Measurements from ENCODE around the gene STAT5B.
"Not testable (repeated sequence)": the region's sequence is repeated elsewhere in the genome, so short reads cannot be mapped to it uniquely, and the experiment has no call there.

Gene STAT5B

GRCh38 chr17:42212382-42212781, 63.8 kb downstream of the STAT5B start:
- Histone ChIP-seq H3K27ac (ENCODE audit: low read length) (no peak overlapping the region), H3K27me3 (ENCODE audit: control insufficient read depth, insufficient read depth, low read length) (no peaks in the 10 kb centered on the region), H3K9me3 (ENCODE audit: control insufficient read depth, low read depth, low read length) (no peaks in the 10 kb centered on the region), H3K9ac (ENCODE audit: low read length) (no peak overlapping the region), H3K36me3 (ENCODE audit: control insufficient read depth, low read depth, low read length) (peaks cover 56% of the 10 kb centered on the region), H3K4me3 (ENCODE audit: low read length) (no peak overlapping the region), H3K4me1 (ENCODE audit: control insufficient read depth, low read depth, low read length) (no peaks in the 10 kb centered on the region)

GRCh38 chr17:42211921-42212341, 64.3 kb downstream of the STAT5B start:
- peaks cover 56% of the 10 kb centered on the region for H3K36me3 ChIP-seq (ENCODE audit: control insufficient read depth, low read depth, low read length)
- H3K27ac ChIP-seq (ENCODE audit: low read length); H3K9me3 ChIP-seq (ENCODE audit: control insufficient read depth, low read depth, low read length); H3K27me3 ChIP-seq (ENCODE audit: control insufficient read depth, insufficient read depth, low read length); H3K4me1 ChIP-seq (ENCODE audit: control insufficient read depth, low read depth, low read length); H3K4me3 ChIP-seq (ENCODE audit: low read length); H3K9ac ChIP-seq (ENCODE audit: low read length): not testable (repeated sequence)

- H3K36me3 ChIP-seq (ENCODE audit: control insufficient read depth, low read depth, low read length), result peaks cover 42% of the 10 kb centered on the region
These were observed 66.1 kb downstream of the STAT5B start for GRCh38 chr17:42210046-42210445.

GRCh38 chr17:42206153-42206612, 70.0 kb downstream of the STAT5B start:
- H3K27me3 ChIP-seq (ENCODE audit: control insufficient read depth, insufficient read depth, low read length); H3K27ac ChIP-seq (ENCODE audit: low read length); H3K9me3 ChIP-seq (ENCODE audit: control insufficient read depth, low read depth, low read length); H3K4me3 ChIP-seq (ENCODE audit: low read length); H3K9ac ChIP-seq (ENCODE audit: low read length); H3K4me1 ChIP-seq (ENCODE audit: control insufficient read depth, low read depth, low read length): not testable (repeated sequence)
- peaks cover 40% of the 10 kb centered on the region for H3K36me3 ChIP-seq (ENCODE audit: control insufficient read depth, low read depth, low read length)

More at GRCh38 chr17:42210046-42210445, 66.1 kb downstream of the STAT5B start:
- H3K9ac ChIP-seq (ENCODE audit: low read length), result no peak overlapping the region
- H3K4me3 ChIP-seq (ENCODE audit: low read length), result no peak overlapping the region
- no peaks in the 10 kb centered on the region for H3K4me1 ChIP-seq (ENCODE audit: control insufficient read depth, low read depth, low read length)
- no peak overlapping the region for H3K27ac ChIP-seq (ENCODE audit: low read length)
- H3K27me3 ChIP-seq (ENCODE audit: control insufficient read depth, insufficient read depth, low read length), result no peaks in the 10 kb centered on the region
- H3K9me3 ChIP-seq (ENCODE audit: control insufficient read depth, low read depth, low read length), result no peaks in the 10 kb centered on the region

- Histone ChIP-seq H3K27me3 (ENCODE audit: control insufficient read depth, insufficient read depth, low read length) (no peaks in the 10 kb centered on the region), H3K4me1 (ENCODE audit: control insufficient read depth, low read depth, low read length) (no peaks in the 10 kb centered on the region), H3K27ac (ENCODE audit: low read length) (no peak overlapping the region), H3K9ac (ENCODE audit: low read length) (no peak overlapping the region), H3K9me3 (ENCODE audit: control insufficient read depth, low read depth, low read length) (no peaks in the 10 kb centered on the region), H3K36me3 (ENCODE audit: control insufficient read depth, low read depth, low read length) (peaks cover 24% of the 10 kb centered on the region), H3K4me3 (ENCODE audit: low read length) (no peak overlapping the region)
These were observed 72.8 kb downstream of the STAT5B start for GRCh38 chr17:42203354-42203753.

GRCh38 chr17:42202696-42203095, 73.5 kb downstream of the STAT5B start:
- no peaks in the 10 kb centered on the region for H3K27me3 ChIP-seq (ENCODE audit: control insufficient read depth, insufficient read depth, low read length)
- no peak overlapping the region for H3K9ac ChIP-seq (ENCODE audit: low read length)
- no peak overlapping the region for H3K27ac ChIP-seq (ENCODE audit: low read length)
- peaks cover 24% of the 10 kb centered on the region for H3K36me3 ChIP-seq (ENCODE audit: control insufficient read depth, low read depth, low read length)
- no peaks in the 10 kb centered on the region for H3K9me3 ChIP-seq (ENCODE audit: control insufficient read depth, low read depth, low read length)
- H3K4me1 ChIP-seq (ENCODE audit: control insufficient read depth, low read depth, low read length), result no peaks in the 10 kb centered on the region
- no peak overlapping the region for H3K4me3 ChIP-seq (ENCODE audit: low read length)

- Histone ChIP-seq H3K4me1 (ENCODE audit: control insufficient read depth, low read depth, low read length) (no peaks in the 10 kb centered on the region), H3K9ac (ENCODE audit: low read length) (no peak overlapping the region), H3K36me3 (ENCODE audit: control insufficient read depth, low read depth, low read length) (peaks cover 19% of the 10 kb centered on the region), H3K4me3 (ENCODE audit: low read length) (no peak overlapping the region), H3K27me3 (ENCODE audit: control insufficient read depth, insufficient read depth, low read length) (no peaks in the 10 kb centered on the region), H3K27ac (ENCODE audit: low read length) (no peak overlapping the region), H3K9me3 (ENCODE audit: control insufficient read depth, low read depth, low read length) (no peaks in the 10 kb centered on the region)
These were observed 74.0 kb downstream of the STAT5B start for GRCh38 chr17:42202159-42202558.

GRCh38 chr17:42201458-42201772, 74.8 kb downstream of the STAT5B start:
- no peak overlapping the region for H3K27ac ChIP-seq (ENCODE audit: low read length)
- no peaks in the 10 kb centered on the region for H3K9me3 ChIP-seq (ENCODE audit: control insufficient read depth, low read depth, low read length)
- H3K4me1 ChIP-seq (ENCODE audit: control insufficient read depth, low read depth, low read length), result no peaks in the 10 kb centered on the region
- H3K27me3 ChIP-seq (ENCODE audit: control insufficient read depth, insufficient read depth, low read length), result no peaks in the 10 kb centered on the region
- H3K36me3 ChIP-seq (ENCODE audit: control insufficient read depth, low read depth, low read length), result peaks cover 16% of the 10 kb centered on the region
- no peak overlapping the region for H3K4me3 ChIP-seq (ENCODE audit: low read length)
- no peak overlapping the region for H3K9ac ChIP-seq (ENCODE audit: low read length)

GRCh38 chr17:42200706-42201457, 75.3 kb downstream of the STAT5B start:
- no peaks in the 10 kb centered on the region for H3K27me3 ChIP-seq (ENCODE audit: control insufficient read depth, insufficient read depth, low read length)
- H3K4me3 ChIP-seq (ENCODE audit: low read length), result no peak overlapping the region
- peaks cover 16% of the 10 kb centered on the region for H3K36me3 ChIP-seq (ENCODE audit: control insufficient read depth, low read depth, low read length)
- no peak overlapping the region for H3K9ac ChIP-seq (ENCODE audit: low read length)
- no peak overlapping the region for H3K27ac ChIP-seq (ENCODE audit: low read length)
- H3K4me1 ChIP-seq (ENCODE audit: control insufficient read depth, low read depth, low read length), result no peaks in the 10 kb centered on the region
- H3K9me3 ChIP-seq (ENCODE audit: control insufficient read depth, low read depth, low read length), result no peaks in the 10 kb centered on the region

- Histone ChIP-seq H3K9me3 (ENCODE audit: control insufficient read depth, low read depth, low read length) (no peaks in the 10 kb centered on the region), H3K4me1 (ENCODE audit: control insufficient read depth, low read depth, low read length) (no peaks in the 10 kb centered on the region), H3K4me3 (ENCODE audit: low read length) (no peak overlapping the region), H3K36me3 (ENCODE audit: control insufficient read depth, low read depth, low read length) (peaks cover 16% of the 10 kb centered on the region), H3K27me3 (ENCODE audit: control insufficient read depth, insufficient read depth, low read length) (no peaks in the 10 kb centered on the region), H3K9ac (ENCODE audit: low read length) (no peak overlapping the region), H3K27ac (ENCODE audit: low read length) (no peak overlapping the region)
These were observed 76.7 kb downstream of the STAT5B start for GRCh38 chr17:42199416-42200011.

GRCh38 chr17:42198897-42199296, 77.3 kb downstream of the STAT5B start:
- Histone ChIP-seq H3K27me3 (ENCODE audit: control insufficient read depth, insufficient read depth, low read length) (no peaks in the 10 kb centered on the region), H3K4me1 (ENCODE audit: control insufficient read depth, low read depth, low read length) (peaks cover 1% of the 10 kb centered on the region), H3K9me3 (ENCODE audit: control insufficient read depth, low read depth, low read length) (no peaks in the 10 kb centered on the region), H3K9ac (ENCODE audit: low read length) (no peak overlapping the region), H3K27ac (ENCODE audit: low read length) (no peak overlapping the region), H3K4me3 (ENCODE audit: low read length) (no peak overlapping the region), H3K36me3 (ENCODE audit: control insufficient read depth, low read depth, low read length) (peaks cover 12% of the 10 kb centered on the region)

GRCh38 chr17:42197564-42198156, 78.5 kb downstream of the STAT5B start:
- no peaks in the 10 kb centered on the region for H3K9me3 ChIP-seq (ENCODE audit: control insufficient read depth, low read depth, low read length)
- peaks cover 11% of the 10 kb centered on the region for H3K36me3 ChIP-seq (ENCODE audit: control insufficient read depth, low read depth, low read length)
- peaks cover 5% of the 10 kb centered on the region for H3K4me1 ChIP-seq (ENCODE audit: control insufficient read depth, low read depth, low read length)
- H3K9ac ChIP-seq (ENCODE audit: low read length), result no peak overlapping the region
- H3K27ac ChIP-seq (ENCODE audit: low read length), result no peak overlapping the region
- no peak overlapping the region for H3K4me3 ChIP-seq (ENCODE audit: low read length)
- H3K27me3 ChIP-seq (ENCODE audit: control insufficient read depth, insufficient read depth, low read length), result no peaks in the 10 kb centered on the region
